ENCODE results near the gene FUBP1.

DNA sequence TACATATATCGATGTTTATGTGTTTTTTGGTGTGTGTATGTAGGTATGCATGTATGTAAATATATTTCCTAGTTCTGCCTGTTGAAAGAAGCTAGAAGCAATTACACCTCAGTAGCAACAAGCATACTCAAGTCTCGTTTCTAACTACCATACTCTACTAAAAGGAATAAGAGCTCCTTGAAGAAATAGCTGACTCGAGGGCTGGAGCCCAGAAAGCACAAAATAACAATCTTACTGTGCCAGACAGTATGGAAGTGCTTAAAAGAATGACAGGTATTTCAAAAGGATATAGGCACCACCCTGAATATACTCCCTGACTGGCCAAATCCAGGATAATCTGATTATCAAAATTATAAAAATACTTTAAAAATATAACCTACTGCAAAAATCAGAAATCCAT lies 23.2 kb downstream of the FUBP1 start:
- TF ChIP-seq POLR2AphosphoS5 (IDR thresholded peaks at IDR 0.05; ENCODE audit: low read depth, low read length) (no peak), POLR2A (IDR thresholded peaks at IDR 0.05; ENCODE audit: low read depth, low read length) (no peak)
